ENCODE results near the gene GNG7. TPM values are rescaled to one million over a fixed set of nuclear protein-coding genes. Genes with fewer than 3 reads are reported as not detected.
"Not testable (repeated sequence)": the region's sequence is repeated elsewhere in the genome, so short reads cannot be mapped to it uniquely, and the experiment has no call there.

Gene GNG7
- total RNA-seq, 1 experiment from 2014 or later = 7.7 TPM

DNA sequence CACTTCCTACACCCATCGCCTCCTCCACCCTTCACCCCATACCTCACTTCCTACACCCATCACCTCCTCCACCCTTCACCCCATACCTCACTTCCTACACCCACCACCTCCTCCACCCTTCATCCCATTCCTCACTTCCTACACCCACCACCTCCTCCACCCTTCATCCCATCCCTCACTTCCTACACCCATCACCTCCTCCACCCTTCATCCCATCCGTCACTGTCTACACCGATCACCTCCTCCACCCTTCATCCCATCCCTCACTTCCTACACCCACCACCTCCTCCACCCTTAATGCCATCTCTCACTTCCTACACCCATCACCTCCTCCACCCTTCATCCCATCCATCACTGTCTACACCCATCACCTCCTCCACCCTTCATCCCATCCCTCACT is 10.7 kb upstream of the GNG7 start:
- H3K4me1 ChIP-seq (ENCODE audit: insufficient read depth, low read length); H2BK15ac ChIP-seq (ENCODE audit: low read depth, low read length); H3K27me3 ChIP-seq (ENCODE audit: insufficient read depth, low read length); H3T11ph ChIP-seq (ENCODE audit: low read length); H3K4ac ChIP-seq (ENCODE audit: low read depth, low read length); H3K27ac ChIP-seq (ENCODE audit: insufficient read length, low read depth, low read length); H2BK120ac ChIP-seq (ENCODE audit: low read depth, low read length, poor library complexity, severe bottlenecking); H2AK5ac ChIP-seq (ENCODE audit: insufficient read length, low read length); H2BK20ac ChIP-seq (ENCODE audit: low read depth, low read length, poor library complexity, severe bottlenecking); H3K14ac ChIP-seq (ENCODE audit: insufficient read depth, low read length); H3K79me1 ChIP-seq (ENCODE audit: insufficient read depth, low read depth, low read length, poor library complexity, severe bottlenecking); H3K4me1 Mint-ChIP-seq; DNase-seq; H3K9me3 ChIP-seq (ENCODE audit: control insufficient read depth, low read depth, low read length); H3K56ac ChIP-seq (ENCODE audit: insufficient read length, low read depth, low read length); H3K27ac Mint-ChIP-seq; H3K23ac ChIP-seq (ENCODE audit: insufficient read length, low read depth, low read length); H3K18ac ChIP-seq (ENCODE audit: insufficient read length, low read depth, low read length); H4K91ac ChIP-seq (ENCODE audit: insufficient read length, low read depth, low read length); H4K8ac ChIP-seq (replicated peaks; ENCODE audit: insufficient read length, low read depth, low read length); H2AFZ ChIP-seq (ENCODE audit: low read length); H3K23me2 ChIP-seq (ENCODE audit: insufficient read length, low read depth, low read length, poor library complexity, severe bottlenecking); H3K79me2 ChIP-seq (ENCODE audit: insufficient read depth, low read length); H2BK5ac ChIP-seq (ENCODE audit: insufficient read length, low read length); H2BK12ac ChIP-seq (ENCODE audit: insufficient read length, low read depth, low read length); H3K4me3 Mint-ChIP-seq; H4K20me1 ChIP-seq (ENCODE audit: control insufficient read depth, insufficient read depth, insufficient read length); H3K4me2 ChIP-seq (ENCODE audit: insufficient read depth, insufficient read length, low read length); H4K5ac ChIP-seq (ENCODE audit: insufficient read length, low read depth, low read length); H3K9ac ChIP-seq (ENCODE audit: extremely low read depth, insufficient read length, low read length): not testable (repeated sequence)
- Mint-ChIP-seq H3K27me3 (ENCODE audit: low read depth) (peaks cover 23% of the 10 kb centered on the region), H3K36me3 (ENCODE audit: insufficient read depth in 1 of 3, low read depth in 3 of 3) (peaks cover 14 to 16% (median 14%) of the 10 kb centered on the region in 3 experiments), H3K9me3 (peaks cover 10 to 11% of the 10 kb centered on the region in 2 experiments)
- WGBS (ENCODE audit: extremely low coverage, insufficient read length, low lambda C conversion rate) = 93% methylated on average over 3 of the region's 3 CpGs
